ENCODE results near the gene ZNF500.
A peak's percentile ranks its signal among the peaks of the same experiment; 100 is the strongest.

The ZNF500 gene

DNA sequence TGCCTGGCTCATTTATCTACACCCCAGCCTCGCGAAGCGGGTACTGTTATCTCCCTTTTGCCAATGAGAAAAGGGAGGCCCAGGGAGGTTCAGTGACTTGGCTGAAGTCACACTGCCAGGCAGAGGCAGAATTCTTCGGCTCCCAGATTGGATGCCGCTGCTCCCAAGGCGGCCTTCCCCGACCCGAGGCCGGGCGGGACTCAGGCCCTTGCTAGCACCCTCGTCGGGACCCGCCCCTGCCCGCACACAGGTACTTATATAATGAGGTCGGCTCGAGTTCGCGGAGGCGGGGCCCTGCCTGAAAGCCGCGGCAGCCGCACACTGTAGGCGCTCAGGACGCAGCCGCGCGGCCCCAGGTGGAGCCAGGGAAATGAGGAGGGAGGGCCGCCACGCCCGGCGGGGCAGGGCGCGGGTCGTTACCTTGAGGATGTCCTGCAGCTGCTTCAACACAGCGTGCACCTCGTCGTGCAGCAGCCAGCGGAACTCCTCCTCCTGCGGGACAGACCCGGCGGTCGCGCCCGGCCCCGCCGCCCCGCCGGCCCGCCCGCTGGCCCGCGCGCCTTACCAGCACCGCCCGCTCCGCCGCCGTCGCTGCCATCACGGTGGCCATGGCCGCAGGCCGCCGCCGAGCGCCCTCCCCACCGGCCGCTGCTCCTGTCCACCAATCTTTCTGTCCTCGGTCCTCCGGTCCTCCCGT, 35.1 kb upstream of the ZNF500 start, which contains the start of gene ROGDI:
TSS of gene ROGDI (minus strand) at position 672 of the 697 bp plus-strand sequence. CDS start at position 610, 62 bp downstream.
- H3K9me3 ChIP-seq (ENCODE audit: control insufficient read depth, low read length) = no peaks in the 10 kb centered on the region
- peaks cover 25% of the 10 kb centered on the region for H3K4me1 ChIP-seq (ENCODE audit: control insufficient read depth, insufficient read depth, low read length)
- H3K4me3 ChIP-seq (ENCODE audit: low read length) = peak within 1 kb of the TSS; percentile 60
- H3K27me3 ChIP-seq (ENCODE audit: control insufficient read depth, insufficient read depth, low read length) = no peaks in the 10 kb centered on the region
- no peaks in the 10 kb centered on the region for H3K36me3 ChIP-seq (ENCODE audit: control insufficient read depth, insufficient read depth, low read length)
- peak within 1 kb of the TSS; percentile 70 for H3K9ac ChIP-seq (ENCODE audit: low read length)

DNA sequence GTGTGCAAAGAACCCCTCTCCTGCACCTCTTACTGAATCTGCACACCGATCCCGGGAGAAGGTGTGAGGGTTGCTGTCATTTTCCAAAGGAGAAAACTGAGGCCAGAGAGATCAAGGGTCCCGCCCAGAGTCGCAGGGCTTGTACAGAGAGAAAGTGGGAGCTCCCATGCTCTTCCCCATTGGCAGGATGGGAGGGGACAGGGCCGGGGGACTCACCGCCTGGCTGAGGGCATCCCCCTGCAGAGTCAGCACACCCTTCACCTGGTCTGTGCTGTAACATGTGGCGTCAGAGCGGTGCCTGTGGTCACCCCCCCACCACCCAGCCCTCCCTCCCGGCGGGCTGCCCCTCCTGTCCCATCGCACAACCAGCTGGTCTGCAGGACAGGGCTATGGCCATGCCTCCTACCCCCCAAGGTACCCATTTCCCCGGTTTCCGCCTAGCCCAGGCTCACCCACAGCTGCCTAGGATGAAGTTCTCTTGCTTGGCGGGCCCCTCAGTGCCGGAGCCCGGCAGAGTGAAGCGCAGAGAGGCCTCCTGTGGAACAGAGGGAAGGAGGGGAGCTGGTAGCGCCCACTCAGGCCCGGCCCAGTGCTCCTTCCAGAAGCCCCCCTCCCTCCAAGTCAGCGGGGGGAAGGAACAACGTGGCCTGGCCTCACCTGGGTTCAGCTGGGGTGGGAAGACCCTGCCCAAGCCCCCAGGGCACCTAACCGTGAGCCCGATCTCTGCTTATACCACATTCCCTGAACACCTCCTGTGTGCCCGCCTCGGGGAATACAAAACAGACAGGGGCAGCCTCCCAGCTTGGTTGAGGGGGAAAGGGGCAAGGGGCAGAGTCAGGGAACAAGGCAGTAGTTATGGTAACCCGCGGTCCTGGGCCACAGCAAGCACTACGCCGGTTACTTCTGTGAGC, 34.3 kb upstream of the ZNF500 start:
- no peaks in the 10 kb centered on the region for H3K27me3 ChIP-seq (ENCODE audit: control insufficient read depth, insufficient read depth, low read length)
- no peaks in the 10 kb centered on the region for H3K36me3 ChIP-seq (ENCODE audit: control insufficient read depth, insufficient read depth, low read length)
- H3K9ac ChIP-seq (ENCODE audit: low read length) = peak overlapping the region; percentile 65

GRCh38 chr16:4800290-4801041, 33.5 kb upstream of the ZNF500 start:
- Histone ChIP-seq H3K27me3 (ENCODE audit: control insufficient read depth, insufficient read depth, low read length) (no peaks in the 10 kb centered on the region), H3K4me3 (ENCODE audit: low read length) (no peak overlapping the region), H3K4me1 (ENCODE audit: control insufficient read depth, insufficient read depth, low read length) (peaks cover 31% of the 10 kb centered on the region), H3K36me3 (ENCODE audit: control insufficient read depth, insufficient read depth, low read length) (no peaks in the 10 kb centered on the region), H3K9me3 (ENCODE audit: control insufficient read depth, low read length) (no peaks in the 10 kb centered on the region), H3K9ac (ENCODE audit: low read length) (peak overlapping the region; percentile 65)

More for the DNA sequence above, 34.3 kb upstream of the ZNF500 start:
- H3K4me1 ChIP-seq (ENCODE audit: control insufficient read depth, insufficient read depth, low read length) = peaks cover 31% of the 10 kb centered on the region
- no peaks in the 10 kb centered on the region for H3K9me3 ChIP-seq (ENCODE audit: control insufficient read depth, low read length)
- H3K4me3 ChIP-seq (ENCODE audit: low read length) = peak overlapping the region; percentile 5

DNA sequence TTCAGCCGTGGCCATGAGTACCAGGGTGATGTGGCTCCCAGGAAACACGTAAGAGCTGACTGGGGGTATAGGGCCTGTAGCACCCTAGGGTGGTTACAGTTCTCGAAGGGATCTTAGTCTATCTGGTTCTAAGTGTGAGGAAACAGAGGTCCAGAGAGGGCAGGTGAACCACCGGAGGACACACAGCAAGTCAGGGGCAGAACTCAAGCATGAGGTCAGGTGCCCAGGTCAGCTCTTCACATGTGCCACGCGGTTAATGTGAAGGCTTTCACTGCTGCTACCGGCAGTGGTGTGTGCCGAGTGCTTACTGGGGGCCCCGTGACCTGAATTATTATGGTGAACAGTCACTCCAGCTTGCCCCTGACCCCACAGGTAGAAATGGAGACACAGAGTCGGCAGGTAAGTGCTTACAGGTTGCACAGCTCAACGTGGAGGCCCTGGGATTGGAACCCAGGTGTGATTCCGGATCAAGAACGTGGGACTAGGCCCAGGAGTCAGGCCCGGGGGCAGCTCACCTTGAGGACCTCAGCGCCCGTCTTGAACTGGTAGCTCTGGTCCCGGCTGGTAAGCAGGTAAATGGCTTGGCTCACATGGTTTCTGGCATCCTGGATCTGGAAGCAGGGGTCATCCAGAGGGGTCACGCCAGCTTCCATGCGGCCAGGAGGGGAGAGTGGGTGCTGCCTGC, 32.4 kb upstream of the ZNF500 start:
- no peaks in the 10 kb centered on the region for H3K27me3 ChIP-seq (ENCODE audit: control insufficient read depth, insufficient read depth, low read length)
- H3K4me1 ChIP-seq (ENCODE audit: control insufficient read depth, insufficient read depth, low read length) = peaks cover 31% of the 10 kb centered on the region
- no peak overlapping the region for H3K9ac ChIP-seq (ENCODE audit: low read length)
- no peaks in the 10 kb centered on the region for H3K9me3 ChIP-seq (ENCODE audit: control insufficient read depth, low read length)
- H3K36me3 ChIP-seq (ENCODE audit: control insufficient read depth, insufficient read depth, low read length) = no peaks in the 10 kb centered on the region
- H3K4me3 ChIP-seq (ENCODE audit: low read length) = no peak overlapping the region

- peaks cover 31% of the 10 kb centered on the region for H3K4me1 ChIP-seq (ENCODE audit: control insufficient read depth, insufficient read depth, low read length)
- no peaks in the 10 kb centered on the region for H3K9me3 ChIP-seq (ENCODE audit: control insufficient read depth, low read length)
- H3K9ac ChIP-seq (ENCODE audit: low read length) = no peak overlapping the region
Measured at GRCh38 chr16:4798456-4798855, 31.5 kb upstream of the ZNF500 start.

DNA sequence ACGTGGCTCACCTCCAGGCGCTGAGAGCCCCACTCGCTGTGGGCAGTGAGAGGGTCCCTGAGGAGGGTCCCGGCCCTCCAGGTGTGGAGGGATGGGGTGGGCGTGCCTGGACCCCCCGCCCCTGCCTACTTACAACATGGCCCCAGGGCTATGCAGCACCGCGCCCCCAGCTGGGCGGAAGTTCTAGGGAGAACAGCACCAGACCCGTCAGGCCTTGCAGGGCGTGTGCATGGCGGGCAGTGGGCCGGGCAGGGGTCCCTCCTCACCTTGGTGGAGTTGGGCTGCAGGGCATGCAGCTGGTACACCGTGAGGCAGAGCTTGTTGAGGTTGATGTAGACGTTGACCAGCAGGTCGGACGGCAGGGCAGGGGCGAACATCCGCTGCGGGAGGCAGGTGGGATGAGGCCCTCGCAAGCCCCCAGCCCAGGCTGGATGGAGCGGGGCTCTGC, 30.9 kb upstream of the ZNF500 start:
- Histone ChIP-seq H3K27me3 (ENCODE audit: control insufficient read depth, insufficient read depth, low read length) (no peaks in the 10 kb centered on the region), H3K9me3 (ENCODE audit: control insufficient read depth, low read length) (no peaks in the 10 kb centered on the region), H3K4me1 (ENCODE audit: control insufficient read depth, insufficient read depth, low read length) (peaks cover 31% of the 10 kb centered on the region), H3K36me3 (ENCODE audit: control insufficient read depth, insufficient read depth, low read length) (no peaks in the 10 kb centered on the region), H3K9ac (ENCODE audit: low read length) (no peak overlapping the region), H3K4me3 (ENCODE audit: low read length) (no peak overlapping the region)

More at GRCh38 chr16:4798456-4798855, 31.5 kb upstream of the ZNF500 start:
- Histone ChIP-seq H3K36me3 (ENCODE audit: control insufficient read depth, insufficient read depth, low read length) (no peaks in the 10 kb centered on the region), H3K4me3 (ENCODE audit: low read length) (no peak overlapping the region), H3K27me3 (ENCODE audit: control insufficient read depth, insufficient read depth, low read length) (no peaks in the 10 kb centered on the region)

DNA sequence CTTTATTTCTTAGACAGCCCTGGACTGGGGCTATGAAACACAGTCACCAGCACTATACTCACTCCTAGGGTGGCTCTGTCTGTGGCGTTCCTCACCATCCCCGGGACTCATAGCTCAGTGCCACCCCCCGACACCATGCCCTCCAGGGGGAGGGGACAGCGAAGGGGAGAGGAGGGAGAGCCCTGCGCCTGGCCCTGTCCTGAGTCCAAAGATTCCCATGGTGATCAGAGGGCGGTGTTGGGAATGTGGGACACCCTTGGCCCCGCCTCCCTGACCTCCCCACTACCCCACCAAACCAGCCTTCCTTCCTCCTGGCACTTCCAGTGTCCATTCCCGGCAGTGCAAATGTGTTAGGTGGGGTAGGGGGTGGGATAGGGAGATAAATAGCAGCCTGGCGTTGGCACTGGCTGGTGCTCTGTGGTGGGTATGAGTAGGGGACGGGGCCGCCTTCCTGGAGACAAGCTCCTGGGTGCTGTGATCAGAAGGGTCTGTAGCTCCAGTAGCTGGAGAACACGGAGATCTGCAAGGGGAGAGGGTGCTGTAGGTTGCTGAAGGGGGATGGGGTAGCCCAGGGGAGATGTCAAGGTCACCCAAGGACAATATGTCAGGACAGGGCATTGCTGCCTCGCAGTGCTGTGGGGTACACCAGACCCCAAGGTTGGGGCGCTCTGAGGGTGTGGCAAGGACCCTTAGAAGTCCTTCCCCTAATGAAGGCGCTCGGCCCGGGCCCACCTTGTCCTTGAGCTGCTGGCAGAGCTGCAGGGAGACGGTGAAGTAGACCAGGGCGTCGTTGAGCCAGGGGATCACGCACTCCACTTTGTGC, 30.2 kb upstream of the ZNF500 start:
- Histone ChIP-seq H3K9me3 (ENCODE audit: control insufficient read depth, low read length) (no peaks in the 10 kb centered on the region), H3K4me1 (ENCODE audit: control insufficient read depth, insufficient read depth, low read length) (peaks cover 31% of the 10 kb centered on the region), H3K27me3 (ENCODE audit: control insufficient read depth, insufficient read depth, low read length) (no peaks in the 10 kb centered on the region), H3K9ac (ENCODE audit: low read length) (no peak overlapping the region), H3K4me3 (ENCODE audit: low read length) (no peak overlapping the region), H3K36me3 (ENCODE audit: control insufficient read depth, insufficient read depth, low read length) (no peaks in the 10 kb centered on the region)

- Histone ChIP-seq H3K27me3 (ENCODE audit: control insufficient read depth, insufficient read depth, low read length) (no peaks in the 10 kb centered on the region), H3K9me3 (ENCODE audit: control insufficient read depth, low read length) (no peaks in the 10 kb centered on the region), H3K9ac (ENCODE audit: low read length) (peak overlapping the region; percentile 92), H3K4me3 (ENCODE audit: low read length) (peak overlapping the region; percentile 80), H3K36me3 (ENCODE audit: control insufficient read depth, insufficient read depth, low read length) (no peaks in the 10 kb centered on the region), H3K4me1 (ENCODE audit: control insufficient read depth, insufficient read depth, low read length) (peaks cover 22% of the 10 kb centered on the region)
Measured at GRCh38 chr16:4795828-4796572, 29.0 kb upstream of the ZNF500 start.

GRCh38 chr16:4795181-4795827, 28.3 kb upstream of the ZNF500 start, which contains the start of gene SMIM22:
TSS of gene SMIM22 (plus strand) at chr16:4795369. CDS start at chr16:4795735, 366 bp downstream.
- H3K9ac ChIP-seq (ENCODE audit: low read length) = peak within 1 kb of the TSS; percentile 92
- peaks cover 16% of the 10 kb centered on the region for H3K4me1 ChIP-seq (ENCODE audit: control insufficient read depth, insufficient read depth, low read length)
- no peaks in the 10 kb centered on the region for H3K9me3 ChIP-seq (ENCODE audit: control insufficient read depth, low read length)
- no peaks in the 10 kb centered on the region for H3K27me3 ChIP-seq (ENCODE audit: control insufficient read depth, insufficient read depth, low read length)
- no peaks in the 10 kb centered on the region for H3K36me3 ChIP-seq (ENCODE audit: control insufficient read depth, insufficient read depth, low read length)
- H3K4me3 ChIP-seq (ENCODE audit: low read length) = peak within 1 kb of the TSS; percentile 80

DNA sequence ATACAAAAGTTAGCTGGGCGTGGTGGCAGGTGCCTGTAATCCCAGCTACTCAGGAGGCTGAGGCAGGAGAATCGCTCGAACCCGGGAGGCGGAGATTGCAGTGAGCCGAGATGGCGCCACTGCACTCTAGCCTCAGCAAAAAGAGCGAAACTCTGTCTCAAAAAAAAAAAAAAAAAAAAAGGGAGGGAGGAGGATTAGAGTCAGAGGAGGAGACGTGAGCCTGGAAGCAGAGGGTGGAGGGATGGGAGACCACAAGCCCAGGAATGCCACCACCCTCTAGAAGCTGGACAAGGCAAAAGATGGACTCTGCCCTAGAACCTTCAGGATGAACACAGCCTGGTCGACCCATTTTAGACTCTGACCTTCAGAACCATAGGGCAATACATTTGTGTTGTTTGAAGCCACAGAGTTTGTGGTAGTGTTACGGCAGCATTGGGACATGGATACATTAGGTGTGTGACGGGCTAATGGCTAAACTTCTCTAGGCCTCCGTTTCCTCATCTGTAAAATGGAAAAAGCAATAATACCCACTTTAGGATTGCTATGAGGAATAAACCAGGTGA, 26.1 kb upstream of the ZNF500 start:
- H3K27me3 ChIP-seq (ENCODE audit: control insufficient read depth, insufficient read depth, low read length) = no peaks in the 10 kb centered on the region
- H3K4me3 ChIP-seq (ENCODE audit: low read length) = no peak overlapping the region
- H3K9me3 ChIP-seq (ENCODE audit: control insufficient read depth, low read length) = no peaks in the 10 kb centered on the region
- no peak overlapping the region for H3K9ac ChIP-seq (ENCODE audit: low read length)
- H3K4me1 ChIP-seq (ENCODE audit: control insufficient read depth, insufficient read depth, low read length) = peaks cover 16% of the 10 kb centered on the region
- H3K36me3 ChIP-seq (ENCODE audit: control insufficient read depth, insufficient read depth, low read length) = no peaks in the 10 kb centered on the region

Data from mucosa of stomach (tissue), 1 donor.